T-helper 22 cell (primary cell): ENCODE results near the gene GGNBP2.

Experiments used
- DNase-seq: peaks from one replicate; pipeline ENCODE4 v3.0.0-alpha.2; 2020; ENCODE audit warnings: low read depth

GGNBP2 gene

DNA sequence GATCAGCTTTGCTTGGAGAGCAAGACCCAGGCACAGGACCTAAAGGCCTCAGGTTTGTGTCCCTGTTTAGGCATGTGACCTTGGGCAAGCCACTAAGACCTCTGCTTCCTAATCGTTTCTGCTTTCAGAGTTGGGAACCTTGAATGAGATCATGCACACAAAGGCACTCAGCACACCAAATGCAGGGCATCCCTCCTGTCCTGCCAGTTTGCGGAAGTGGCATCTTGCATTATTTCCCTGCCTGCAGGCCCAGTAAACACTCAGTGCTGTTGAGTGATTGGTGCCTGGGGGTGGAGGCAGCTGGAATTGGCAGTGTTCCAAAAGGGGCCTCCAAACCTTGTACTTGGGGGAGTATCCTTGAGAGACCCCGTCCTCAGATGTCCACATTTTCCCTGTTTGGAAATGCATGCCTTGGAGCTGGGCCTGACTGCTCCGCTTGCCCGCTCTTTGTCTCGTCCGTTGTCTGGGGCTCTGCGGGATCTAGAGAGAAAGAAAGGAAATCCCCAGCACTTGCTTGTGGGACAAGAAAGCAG lies 85.3 kb downstream of the GGNBP2 start:
- DNase-seq, result no peak

DNA sequence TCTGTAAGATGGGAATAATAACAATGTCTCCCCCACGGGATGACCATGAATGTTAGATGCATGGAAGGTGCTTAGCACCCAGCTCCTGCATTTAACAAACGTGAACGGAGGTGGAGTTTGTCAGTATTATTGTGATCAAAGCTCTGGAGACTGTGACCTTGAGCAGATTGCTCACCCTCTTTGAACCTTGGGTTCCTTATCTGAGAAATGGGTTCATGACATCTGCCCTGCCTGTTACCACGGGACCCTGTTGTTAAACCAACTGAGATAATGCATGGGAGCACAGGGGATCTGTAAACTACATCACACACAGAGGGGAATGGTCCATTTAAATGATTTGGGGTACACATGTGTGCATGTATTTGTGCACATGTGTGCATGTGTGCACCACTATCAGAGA lies 86.3 kb downstream of the GGNBP2 start:
- no peak for DNase-seq

- DNase-seq, result no peak
Observed at GRCh38 chr17:36632916-36633771, 88.4 kb downstream of the GGNBP2 start.
